NCI-H460 (cell line): ENCODE measurements around the gene PLCB3. TPM values are rescaled to one million over a fixed set of nuclear protein-coding genes. Genes with fewer than 3 reads are reported as not detected.
"Not testable (repeated sequence)": the region's sequence is repeated elsewhere in the genome, so short reads cannot be mapped to it uniquely, and the experiment has no call there.

Experiments used
- DNase-seq: peaks from one replicate; pipeline ENCODE4 v3.0.0-alpha.2; 2016; ENCODE audit warnings: low read depth; ENCODE audit errors: extremely low read depth
- total RNA-seq: library from RNA; depleted of rRNA; stranded (reverse); fragments of >200 nt; shearing (Covaris generic); gene quantifications from 2 replicates; pipeline ENCODE4 v1.2.3, GENCODE V29; 2014

Gene PLCB3
- total RNA-seq, 1 experiment from 2014 or later = 16.2 TPM

- DNase-seq = no peak
These were observed 16.5 kb upstream of the PLCB3 start for GRCh38 chr11:64234647-64235379.

- no peak for DNase-seq
These were observed 15.7 kb upstream of the PLCB3 start for GRCh38 chr11:64235437-64236161.

- DNase-seq = no peak
These were observed 13.8 kb upstream of the PLCB3 start for GRCh38 chr11:64237484-64237951.

GRCh38 chr11:64238076-64238475 is 13.3 kb upstream of the PLCB3 start:
- DNase-seq = no peak

- DNase-seq = no peak
These were observed 12.3 kb upstream of the PLCB3 start for GRCh38 chr11:64238999-64239398.

DNA sequence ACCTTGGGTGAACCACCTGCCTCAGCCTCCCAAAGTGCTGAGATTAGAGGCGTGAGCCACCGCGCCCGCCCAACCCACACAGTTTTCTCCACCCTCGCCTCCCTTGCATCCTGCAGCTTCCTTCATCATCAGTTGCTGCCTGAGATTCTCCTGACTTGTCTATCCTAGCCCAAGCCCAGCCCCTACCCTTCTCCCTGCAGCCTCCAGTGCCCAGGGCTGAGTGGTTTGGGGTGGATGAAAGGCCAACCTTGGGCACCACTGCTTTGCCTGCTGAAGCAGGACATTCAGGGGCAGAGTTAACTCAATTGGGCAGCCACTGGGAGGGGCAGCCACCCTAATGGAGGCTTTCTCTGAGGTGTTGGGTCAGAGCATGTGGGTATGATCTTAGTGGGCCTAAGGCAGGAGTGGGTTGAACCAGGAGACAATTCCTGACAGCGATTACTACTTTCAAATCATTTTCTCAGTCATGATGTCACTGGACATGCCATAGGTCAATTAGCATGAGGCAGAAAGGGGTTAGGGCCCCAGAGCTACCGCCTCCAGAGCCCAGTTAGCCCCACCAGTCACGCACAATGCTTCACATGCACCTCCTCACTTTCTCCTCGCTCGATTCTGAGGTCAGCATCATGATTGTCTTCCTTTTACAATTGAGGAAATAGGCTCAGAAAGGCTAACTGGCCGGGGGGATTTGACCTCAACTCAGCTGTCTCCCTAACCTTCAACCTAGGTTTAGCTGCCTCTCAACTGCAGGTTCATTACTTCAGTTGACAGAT is 11.5 kb upstream of the PLCB3 start:
- DNase-seq = no peak

DNA sequence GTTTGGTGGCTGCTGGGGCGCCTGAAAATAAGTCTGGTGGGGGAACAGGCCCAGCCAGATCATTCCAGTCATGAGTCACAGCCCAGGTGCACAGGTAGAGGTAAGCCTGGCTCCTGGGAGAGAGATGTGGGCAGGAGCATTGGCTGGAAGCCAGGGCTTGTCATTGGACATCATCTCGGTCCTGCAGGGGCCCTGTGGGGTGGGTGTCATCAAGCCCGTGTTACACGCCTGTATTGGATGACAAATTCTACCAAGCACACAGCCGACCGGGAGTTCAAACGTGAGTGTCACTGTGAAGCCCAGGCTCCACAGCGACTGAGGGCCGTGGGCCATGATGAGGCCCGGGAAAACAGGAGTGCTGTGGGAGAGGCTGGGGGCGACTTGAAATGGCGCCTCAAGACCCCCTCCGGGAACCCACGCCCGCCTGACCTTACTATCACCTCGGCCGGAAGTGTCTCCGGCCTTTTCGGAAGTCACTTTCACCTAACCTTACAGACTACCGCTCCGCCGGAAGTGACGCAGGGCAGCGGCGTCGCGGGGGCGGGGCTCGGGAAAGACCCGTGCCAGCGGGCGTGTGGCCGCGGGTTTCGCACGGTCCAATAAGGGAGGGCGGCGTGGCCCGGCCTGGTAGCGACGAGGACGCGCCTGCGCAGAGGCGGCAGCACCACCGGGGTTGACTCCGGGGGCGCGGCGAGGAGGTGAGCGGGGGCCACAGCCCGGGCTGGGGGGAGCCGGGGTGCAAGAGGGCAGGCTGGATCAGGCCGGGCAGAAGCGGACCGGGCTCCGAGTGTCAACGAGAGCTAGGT is 10.7 kb upstream of the PLCB3 start, which contains the start of gene FKBP2:
TSS of gene FKBP2 (plus strand) at position 661 of the 806 bp plus-strand sequence. CDS start 1,293 bp downstream, outside the sequence.
- peak; percentile 92 for DNase-seq

DNA sequence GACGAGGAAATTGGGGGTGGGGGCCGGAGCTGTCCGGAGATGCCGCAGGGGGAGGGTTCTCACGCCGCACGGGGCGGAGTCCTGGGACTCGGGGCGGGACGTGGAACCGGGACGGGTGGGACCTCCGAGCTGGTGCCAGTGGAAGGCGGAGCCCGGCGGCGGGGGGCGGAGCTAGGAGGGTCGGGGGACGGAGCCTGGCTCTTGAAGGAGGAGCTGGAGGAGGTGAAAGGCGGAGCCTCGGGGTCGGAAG is 10.2 kb upstream of the PLCB3 start:
- peak; percentile 97 for DNase-seq

- DNase-seq = no peak
These were observed 9.6 kb upstream of the PLCB3 start for GRCh38 chr11:64241491-64242374.

- no peak for DNase-seq
These were observed 8.0 kb upstream of the PLCB3 start for GRCh38 chr11:64243236-64243854.

DNA sequence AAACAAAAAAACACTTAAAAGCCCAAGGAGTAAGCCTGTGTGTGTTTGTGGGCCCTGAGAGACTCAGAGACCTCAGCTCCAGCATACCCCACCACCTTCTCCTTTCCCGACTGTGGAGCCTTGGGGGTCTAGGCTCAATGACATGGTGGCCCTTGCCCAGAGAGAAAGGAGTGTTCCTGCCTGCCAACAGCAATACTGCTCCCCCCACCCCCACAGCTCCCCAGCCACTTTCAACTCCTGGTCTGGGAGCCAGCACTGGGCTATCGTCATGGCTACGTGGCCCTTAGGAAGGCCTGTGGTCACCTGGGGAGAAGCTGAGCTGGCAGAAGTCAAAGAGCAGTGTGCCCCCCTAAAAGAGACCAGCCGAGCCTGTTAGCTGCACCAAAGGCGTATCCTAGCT is 7.2 kb upstream of the PLCB3 start:
- no peak for DNase-seq

DNA sequence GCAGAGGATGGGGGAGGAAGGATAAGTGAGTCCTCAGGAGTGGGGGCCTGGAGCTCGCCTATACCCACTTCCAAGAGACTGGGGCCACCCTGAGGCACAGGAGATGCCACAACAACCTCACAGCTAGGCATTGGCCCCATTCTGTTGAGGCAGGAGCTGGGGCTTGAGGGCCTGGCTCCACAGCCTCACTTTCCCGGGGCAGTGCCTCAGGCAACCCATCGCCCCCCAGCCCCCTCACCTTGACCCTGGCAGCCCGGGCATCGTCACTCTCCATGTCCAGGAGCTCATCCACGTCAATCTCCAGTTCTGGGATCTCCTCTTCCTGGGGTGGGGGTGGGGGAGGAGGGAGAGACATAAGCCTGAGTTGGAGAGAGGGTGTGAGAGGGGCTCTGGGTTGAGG is 6.4 kb upstream of the PLCB3 start:
- DNase-seq = no peak

GRCh38 chr11:64245401-64245796 is 5.9 kb upstream of the PLCB3 start:
- DNase-seq = no peak

- DNase-seq = peak; percentile 80
These were observed 5.3 kb upstream of the PLCB3 start for GRCh38 chr11:64245797-64246620.

- DNase-seq = not testable (repeated sequence)
These were observed 4.8 kb upstream of the PLCB3 start for GRCh38 chr11:64246621-64246870.

DNA sequence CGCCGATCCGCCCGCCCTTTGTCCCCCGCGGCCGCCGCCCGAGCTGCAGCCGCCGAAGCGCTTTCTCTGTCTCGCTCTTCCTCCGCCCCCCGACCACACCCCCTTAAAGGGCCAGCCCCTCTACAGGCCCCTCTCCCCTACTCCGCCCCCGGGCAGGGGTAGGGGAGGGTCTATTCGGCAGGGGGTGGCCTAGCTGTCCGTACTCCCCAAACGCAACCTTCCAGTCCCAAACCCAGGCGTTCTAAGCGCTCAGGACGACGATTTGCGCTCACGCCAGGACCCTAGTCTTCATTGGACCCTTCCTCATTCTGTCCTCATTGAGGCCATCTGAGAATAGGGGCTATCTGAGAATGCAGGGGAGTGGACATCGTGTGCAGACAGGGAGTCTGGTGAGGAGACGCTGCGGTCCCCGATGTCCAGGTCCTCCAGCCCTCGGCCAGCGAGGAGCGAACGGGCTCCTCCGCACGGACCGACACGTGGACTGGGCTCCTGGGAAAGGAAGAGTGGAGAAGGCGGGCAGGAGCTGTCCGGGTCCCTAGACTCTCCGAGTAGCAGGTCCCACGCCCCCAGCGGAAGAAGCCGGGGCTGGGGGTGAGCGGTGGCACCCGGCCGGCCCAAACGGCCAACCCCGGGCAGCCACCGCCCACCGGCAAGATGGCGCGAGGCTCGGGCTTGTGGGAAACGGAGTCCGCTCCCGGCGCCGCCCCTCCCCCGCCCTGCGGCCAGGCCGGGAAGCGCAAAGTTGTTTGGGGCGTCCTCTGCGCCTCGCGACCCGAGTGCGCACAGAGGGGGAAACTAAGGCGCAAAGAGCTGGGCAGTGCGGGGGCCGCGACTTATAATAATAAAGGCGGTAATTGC is 4.2 kb upstream of the PLCB3 start, which contains the start of gene PPP1R14B:
TSS of gene PPP1R14B (minus strand) at position 73 of the 858 bp plus-strand sequence. CDS start 270 bp downstream, outside the sequence.
- DNase-seq = peak; percentile 76

DNA sequence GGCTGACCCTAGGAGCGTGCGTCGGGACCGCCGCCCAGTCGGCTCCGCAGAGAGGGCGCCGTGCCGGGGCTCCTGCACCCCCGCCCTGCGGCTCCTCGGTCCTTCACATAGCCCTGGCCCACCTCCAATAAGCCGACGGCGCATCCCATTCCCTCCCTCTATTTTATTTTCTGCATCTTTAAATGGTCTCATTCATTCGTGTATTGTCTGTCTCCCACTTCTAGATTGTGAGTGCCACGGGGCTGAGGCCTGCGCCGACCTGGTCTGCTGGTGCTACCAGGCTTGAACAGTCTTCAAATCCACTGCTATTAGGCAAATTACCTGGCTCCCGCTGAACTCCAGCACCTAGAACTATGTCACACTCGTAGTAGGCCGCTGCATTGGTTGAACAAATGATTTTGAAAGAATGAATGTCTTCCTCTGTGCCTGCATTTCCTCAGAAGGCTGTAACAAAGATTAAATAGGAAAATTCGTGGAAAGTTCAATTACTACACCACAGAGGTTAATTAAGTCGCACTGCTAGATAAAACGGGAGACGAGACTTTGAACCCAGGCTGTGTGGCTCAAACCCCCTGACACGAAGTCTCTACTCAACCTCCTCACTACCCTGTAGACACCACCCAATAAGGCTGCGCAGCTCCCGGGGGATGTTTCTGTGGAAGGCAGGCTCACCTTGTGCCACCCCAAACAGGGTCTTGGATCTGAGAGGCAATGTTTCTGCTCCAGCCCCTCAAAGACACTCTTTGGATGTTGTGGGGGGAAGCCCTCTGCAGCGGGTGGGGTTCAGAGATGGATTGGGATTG is 3.4 kb upstream of the PLCB3 start:
- no peak for DNase-seq
